Measurements from ENCODE around the gene TRAT1. TPM values are rescaled to one million over a fixed set of nuclear protein-coding genes. Genes with fewer than 3 reads are reported as not detected.

Gene TRAT1
- total RNA-seq, 1 donor from 2014 or later, result not detected

GRCh38 chr3:108849075-108849474 is 26.5 kb downstream of the TRAT1 start:
- no peak overlapping the region for H3K4me3 ChIP-seq (ENCODE audit: low read depth, low read length)
- no peak for TF ChIP-seq CTCF (conservative IDR thresholded peaks at IDR 0.05; ENCODE audit: low read depth, low read length)
- DNase-seq (ENCODE audit: low read depth), result no peak

- no peak overlapping the region for H3K4me3 ChIP-seq (ENCODE audit: low read depth, low read length)
- TF ChIP-seq CTCF (conservative IDR thresholded peaks at IDR 0.05; ENCODE audit: low read depth, low read length), result no peak
- no peak for DNase-seq (ENCODE audit: low read depth)
These were observed 38.8 kb downstream of the TRAT1 start for GRCh38 chr3:108861401-108861800.

- H3K4me3 ChIP-seq (ENCODE audit: low read depth, low read length), result no peak overlapping the region
- TF ChIP-seq CTCF (conservative IDR thresholded peaks at IDR 0.05; ENCODE audit: low read depth, low read length), result no peak
- peak; percentile 66 for DNase-seq (ENCODE audit: low read depth)
These were observed 40.5 kb downstream of the TRAT1 start for GRCh38 chr3:108862865-108863798.

GRCh38 chr3:108863799-108864135 is 41.2 kb downstream of the TRAT1 start:
- no peak overlapping the region for H3K4me3 ChIP-seq (ENCODE audit: low read depth, low read length)
- no peak for DNase-seq (ENCODE audit: low read depth)
- TF ChIP-seq CTCF (conservative IDR thresholded peaks at IDR 0.05; ENCODE audit: low read depth, low read length), result no peak

- no peak for TF ChIP-seq CTCF (conservative IDR thresholded peaks at IDR 0.05; ENCODE audit: low read depth, low read length)
- no peak for DNase-seq (ENCODE audit: low read depth)
- H3K4me3 ChIP-seq (ENCODE audit: low read depth, low read length), result no peak overlapping the region
These were observed 55.3 kb downstream of the TRAT1 start for GRCh38 chr3:108877901-108878300.

GRCh38 chr3:108879915-108880314 is 57.3 kb downstream of the TRAT1 start:
- no peak for TF ChIP-seq CTCF (conservative IDR thresholded peaks at IDR 0.05; ENCODE audit: low read depth, low read length)
- H3K4me3 ChIP-seq (ENCODE audit: low read depth, low read length), result no peak overlapping the region
- DNase-seq (ENCODE audit: low read depth), result no peak

- DNase-seq (ENCODE audit: low read depth), result no peak
- H3K4me3 ChIP-seq (ENCODE audit: low read depth, low read length), result no peak overlapping the region
- no peak for TF ChIP-seq CTCF (conservative IDR thresholded peaks at IDR 0.05; ENCODE audit: low read depth, low read length)
These were observed 60.2 kb downstream of the TRAT1 start for GRCh38 chr3:108882762-108883161.
